OCI-LY1 (cell line): ENCODE data around the gene PDE3A.

Source experiments
- H2AFZ ChIP-seq: fragments of 200-600 bp; sonication (generic), shearing (Covaris generic); 2 replicates; pipeline ENCODE4 v1.6.0; 2014; ENCODE audit warnings: antibody characterized with exemption, mild to moderate bottlenecking, low read length
- H3F3A ChIP-seq: fragments of 200-600 bp; sonication (generic), shearing (Covaris generic); 2 replicates; pipeline ENCODE4 v1.6.0; 2014; ENCODE audit warnings: mild to moderate bottlenecking, antibody characterized with exemption, low read length, moderate library complexity; ENCODE audit not compliant: insufficient read depth
- H3K27ac ChIP-seq: fragments of 200-600 bp; sonication (generic); 2 replicates; pipeline ENCODE4 v1.5.1; 2014; ENCODE audit warnings: low read length, mixed run types, mild to moderate bottlenecking, low read depth; ENCODE audit not compliant: poor library complexity, severe bottlenecking
- H3K27me3 ChIP-seq: fragments of 200-600 bp; sonication (generic); 2 replicates; pipeline ENCODE4 v1.6.0; 2014; ENCODE audit warnings: antibody characterized with exemption, mild to moderate bottlenecking, low read length, moderate library complexity; ENCODE audit not compliant: insufficient read depth
- H3K36me3 ChIP-seq: fragments of 200-600 bp; sonication (generic); 2 replicates; pipeline ENCODE4 v1.6.1; 2014; ENCODE audit warnings: mild to moderate bottlenecking, antibody characterized with exemption, low read length, moderate library complexity, mixed read lengths; ENCODE audit not compliant: insufficient read depth
- H3K4me1 ChIP-seq: fragments of 200-600 bp; sonication (generic); 2 replicates; pipeline ENCODE4 v1.5.1; 2014; ENCODE audit warnings: mild to moderate bottlenecking, low read length, moderate library complexity; ENCODE audit not compliant: insufficient read depth, severe bottlenecking
- H3K4me2 ChIP-seq: fragments of 200-600 bp; sonication (generic), shearing (Covaris generic); 2 replicates; pipeline ENCODE4 v1.6.1; 2014; ENCODE audit warnings: low read length
- H3K4me3 ChIP-seq: fragments of 200-600 bp; sonication (generic); 2 replicates; pipeline ENCODE4 v1.5.1; 2014; ENCODE audit warnings: low read length, low read depth, mild to moderate bottlenecking, mixed read lengths; ENCODE audit not compliant: poor library complexity, severe bottlenecking
- H3K79me2 ChIP-seq: fragments of 200-600 bp; shearing (Covaris generic); 2 replicates; pipeline ENCODE4 v1.6.1; 2016; ENCODE audit warnings: mixed run types, low read length, mixed read lengths; ENCODE audit not compliant: insufficient read depth
- H3K9ac ChIP-seq: fragments of 200-600 bp; sonication (generic), shearing (Covaris generic); 2 replicates; pipeline ENCODE4 v1.6.1; 2014; ENCODE audit warnings: mild to moderate bottlenecking, low read length, mixed read lengths
- H3K9me2 ChIP-seq: fragments of 200-600 bp; sonication (generic), shearing (Covaris generic); 2 replicates; pipeline ENCODE4 v1.6.1; 2014; ENCODE audit warnings: low read depth, mild to moderate bottlenecking, low read length, mixed read lengths
- H3K9me3 ChIP-seq: fragments of 200-600 bp; shearing (Covaris generic); 2 replicates; pipeline ENCODE4 v1.6.1; 2014; ENCODE audit warnings: low read length, mixed read lengths
- H4K20me1 ChIP-seq: fragments of 200-600 bp; sonication (generic), shearing (Covaris generic); 2 replicates; pipeline ENCODE4 v1.6.0; 2016; ENCODE audit warnings: mild to moderate bottlenecking, low read length; ENCODE audit not compliant: insufficient read depth
- EZH2 ChIP-seq: fragments of 200-600 bp; sonication (generic), shearing (Covaris generic); IDR thresholded peaks from 2 replicates; pipeline ENCODE4 v1.8.0; 2017; ENCODE audit warnings: borderline replicate concordance, mixed run types, mild to moderate bottlenecking, antibody characterized with exemption, low read length, moderate library complexity, mixed read lengths
- TF ChIP-seq, protein P1 (sequence below): fragments of 200-600 bp; sonication (generic), shearing (Covaris generic); IDR thresholded peaks from 2 replicates; pipeline ENCODE4 v1.5.1; 2017; ENCODE audit warnings: mild to moderate bottlenecking, antibody characterized with exemption, low read length, moderate library complexity, mixed read lengths

The PDE3A gene

DNA sequence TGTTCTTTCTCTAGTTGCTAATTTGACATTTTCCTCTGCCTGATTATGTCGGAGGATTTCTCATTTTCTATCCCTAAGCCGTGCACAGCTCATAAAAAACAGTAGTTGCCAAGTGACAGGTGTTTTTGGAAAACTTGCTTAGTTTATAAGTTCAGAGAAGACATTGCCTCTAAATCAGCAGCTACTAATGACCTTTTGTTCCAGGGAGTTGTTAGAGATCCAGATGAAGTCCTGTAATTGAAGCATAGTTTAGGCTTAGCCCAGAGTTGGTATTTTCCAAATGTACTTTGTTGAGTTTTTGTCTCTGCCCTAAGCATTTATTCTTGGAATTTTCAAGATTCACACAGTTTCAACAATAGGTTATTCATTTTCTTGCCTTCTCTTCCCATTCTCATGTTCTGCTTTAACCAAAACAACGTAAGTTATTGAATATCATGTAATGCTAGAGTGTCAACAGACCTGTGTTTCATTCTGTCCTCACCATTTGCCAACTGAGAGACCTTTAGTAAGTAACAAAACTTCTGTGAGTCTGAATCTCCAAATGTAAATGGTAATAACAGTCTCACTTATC lies 216.8 kb downstream of the PDE3A start:
- H3K27ac ChIP-seq, result no peak overlapping the region
- H3K27me3 ChIP-seq, result no peaks in the 10 kb centered on the region
- no peaks in the 10 kb centered on the region for H3K9me2 ChIP-seq
- no peaks in the 10 kb centered on the region for H3F3A ChIP-seq
- no peak overlapping the region for H3K4me3 ChIP-seq
- no peak overlapping the region for H3K9ac ChIP-seq
- no peak overlapping the region for H3K4me2 ChIP-seq
- H2AFZ ChIP-seq, result no peak overlapping the region
- H3K9me3 ChIP-seq, result no peaks in the 10 kb centered on the region
- H4K20me1 ChIP-seq, result no peaks in the 10 kb centered on the region
- no peaks in the 10 kb centered on the region for H3K79me2 ChIP-seq
- no peaks in the 10 kb centered on the region for H3K4me1 ChIP-seq
- H3K36me3 ChIP-seq, result no peaks in the 10 kb centered on the region
- TF ChIP-seq EZH2, result no peak
- TF ChIP-seq, protein P1, sequence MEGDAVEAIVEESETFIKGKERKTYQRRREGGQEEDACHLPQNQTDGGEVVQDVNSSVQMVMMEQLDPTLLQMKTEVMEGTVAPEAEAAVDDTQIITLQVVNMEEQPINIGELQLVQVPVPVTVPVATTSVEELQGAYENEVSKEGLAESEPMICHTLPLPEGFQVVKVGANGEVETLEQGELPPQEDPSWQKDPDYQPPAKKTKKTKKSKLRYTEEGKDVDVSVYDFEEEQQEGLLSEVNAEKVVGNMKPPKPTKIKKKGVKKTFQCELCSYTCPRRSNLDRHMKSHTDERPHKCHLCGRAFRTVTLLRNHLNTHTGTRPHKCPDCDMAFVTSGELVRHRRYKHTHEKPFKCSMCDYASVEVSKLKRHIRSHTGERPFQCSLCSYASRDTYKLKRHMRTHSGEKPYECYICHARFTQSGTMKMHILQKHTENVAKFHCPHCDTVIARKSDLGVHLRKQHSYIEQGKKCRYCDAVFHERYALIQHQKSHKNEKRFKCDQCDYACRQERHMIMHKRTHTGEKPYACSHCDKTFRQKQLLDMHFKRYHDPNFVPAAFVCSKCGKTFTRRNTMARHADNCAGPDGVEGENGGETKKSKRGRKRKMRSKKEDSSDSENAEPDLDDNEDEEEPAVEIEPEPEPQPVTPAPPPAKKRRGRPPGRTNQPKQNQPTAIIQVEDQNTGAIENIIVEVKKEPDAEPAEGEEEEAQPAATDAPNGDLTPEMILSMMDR, result no peak

DNA sequence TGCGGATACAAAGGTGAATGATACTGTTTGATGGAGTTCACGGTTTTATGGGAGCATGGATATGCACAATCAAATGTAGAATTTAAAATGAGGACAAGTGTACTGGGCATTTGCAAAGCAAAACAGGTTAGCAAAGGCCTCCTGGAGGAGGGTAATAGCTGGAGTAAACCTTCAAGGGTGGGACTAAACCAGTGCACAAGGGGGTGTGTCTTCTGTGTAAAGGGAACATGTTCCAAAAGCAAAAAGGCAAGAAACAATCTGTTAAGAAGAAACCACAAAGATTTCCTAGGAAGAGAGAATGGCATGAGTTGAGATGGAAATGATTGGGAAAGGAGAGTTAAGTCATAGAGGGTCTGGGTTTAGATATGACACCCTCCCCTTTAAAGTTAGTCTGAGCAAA lies 217.6 kb downstream of the PDE3A start:
- Histone ChIP-seq H4K20me1 (no peaks in the 10 kb centered on the region), H3K79me2 (no peaks in the 10 kb centered on the region), H3K27me3 (no peaks in the 10 kb centered on the region), H3K9me3 (no peaks in the 10 kb centered on the region), H2AFZ (no peak overlapping the region), H3F3A (no peaks in the 10 kb centered on the region), H3K4me2 (no peak overlapping the region), H3K4me1 (no peaks in the 10 kb centered on the region), H3K4me3 (no peak overlapping the region), H3K9me2 (no peaks in the 10 kb centered on the region), H3K27ac (no peak overlapping the region), H3K9ac (no peak overlapping the region), H3K36me3 (no peaks in the 10 kb centered on the region)
- no peak for TF ChIP-seq EZH2
- TF ChIP-seq, protein P1, result no peak

DNA sequence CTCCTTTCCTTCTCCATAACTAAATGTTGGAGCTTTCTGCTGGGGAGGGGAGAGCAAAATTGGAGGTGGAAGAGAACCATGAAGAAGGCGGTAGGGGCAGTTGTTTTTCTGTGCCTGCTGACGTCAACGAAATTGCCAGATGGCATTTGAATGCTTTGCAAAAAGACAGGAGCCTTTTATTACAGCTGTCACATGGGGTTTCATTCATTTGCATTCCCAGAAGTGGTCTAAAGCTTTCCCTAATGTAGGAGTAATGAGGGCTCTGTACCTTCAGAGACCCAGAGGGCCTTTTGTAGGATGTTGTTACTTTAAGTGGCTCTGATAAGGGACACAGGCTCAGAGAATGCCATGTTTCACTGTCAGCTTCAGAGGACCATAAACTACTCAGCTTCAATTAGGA lies 219.7 kb downstream of the PDE3A start:
- Histone ChIP-seq H3K9me2 (no peaks in the 10 kb centered on the region), H3K27me3 (no peaks in the 10 kb centered on the region), H3K4me2 (no peak overlapping the region), H3K79me2 (no peaks in the 10 kb centered on the region), H2AFZ (no peak overlapping the region), H3K9me3 (no peaks in the 10 kb centered on the region), H3K36me3 (no peaks in the 10 kb centered on the region), H3K27ac (no peak overlapping the region), H3K4me1 (no peaks in the 10 kb centered on the region), H3F3A (no peaks in the 10 kb centered on the region), H4K20me1 (no peaks in the 10 kb centered on the region), H3K4me3 (no peak overlapping the region), H3K9ac (no peak overlapping the region)
- no peak for TF ChIP-seq EZH2
- TF ChIP-seq, protein P1, result no peak
